AG08395 (cell line): ENCODE measurements around the gene SLIT1.
A peak's percentile ranks its signal among the peaks of the same experiment; 100 is the strongest.

Experiments
- DNase-seq: peaks from one replicate; pipeline ENCODE4 v3.0.0; 2012; ENCODE audit warnings: mixed read lengths, low spot score

SLIT1 gene

GRCh38 chr10:97185326-97186058 is at the start of gene SLIT1:
SLIT1 (minus strand) TSS chr10:97185959; CDS start chr10:97185674, 285 bp downstream.
- no peak for DNase-seq

- no peak for DNase-seq
These were observed 49.6 kb upstream of the SLIT1 start for GRCh38 chr10:97235353-97235752.

GRCh38 chr10:97234400-97234799 is 48.6 kb upstream of the SLIT1 start:
- DNase-seq, result peak; percentile 54

GRCh38 chr10:97230146-97230545 is 44.4 kb upstream of the SLIT1 start:
- no peak for DNase-seq

GRCh38 chr10:97229322-97230015 is 43.7 kb upstream of the SLIT1 start:
- DNase-seq, result no peak

GRCh38 chr10:97228775-97229157 is 43.0 kb upstream of the SLIT1 start:
- no peak for DNase-seq

- DNase-seq, result no peak
These were observed 42.5 kb upstream of the SLIT1 start for GRCh38 chr10:97228130-97228774.

- DNase-seq, result no peak
These were observed 40.6 kb upstream of the SLIT1 start for GRCh38 chr10:97226398-97226797.

GRCh38 chr10:97224483-97225435 is 39.0 kb upstream of the SLIT1 start:
- DNase-seq, result no peak

- DNase-seq, result no peak
These were observed 36.7 kb upstream of the SLIT1 start for GRCh38 chr10:97222326-97222961.

- no peak for DNase-seq
These were observed 34.6 kb upstream of the SLIT1 start for GRCh38 chr10:97220355-97220754.

GRCh38 chr10:97217299-97217698 is 31.5 kb upstream of the SLIT1 start:
- DNase-seq, result no peak

- DNase-seq, result no peak
These were observed 30.0 kb upstream of the SLIT1 start for GRCh38 chr10:97215619-97216260.

- DNase-seq, result no peak
These were observed 27.7 kb upstream of the SLIT1 start for GRCh38 chr10:97213431-97213830.

- no peak for DNase-seq
These were observed 25.5 kb upstream of the SLIT1 start for GRCh38 chr10:97211229-97211628.

GRCh38 chr10:97210543-97210960 is 24.8 kb upstream of the SLIT1 start:
- peak; percentile 74 for DNase-seq

GRCh38 chr10:97207756-97208346 is 22.1 kb upstream of the SLIT1 start:
- no peak for DNase-seq

- DNase-seq, result no peak
These were observed 21.4 kb upstream of the SLIT1 start for GRCh38 chr10:97207131-97207530.

- no peak for DNase-seq
These were observed 19.3 kb upstream of the SLIT1 start for GRCh38 chr10:97204826-97205679.

GRCh38 chr10:97203220-97203619 is 17.5 kb upstream of the SLIT1 start:
- no peak for DNase-seq
